Bone marrow (tissue), 2 donors: ENCODE data around the gene ANKRD55.
A peak's percentile ranks its signal among the peaks of the same experiment; 100 is the strongest.
"Not testable (repeated sequence)": the region's sequence is repeated elsewhere in the genome, so short reads cannot be mapped to it uniquely, and the experiment has no call there.

Experiments used
- DNase-seq, 2 donors: peaks; one replicate each; lab custom pipeline; 2025; lab: John Stamatoyannopoulos, UW

The ANKRD55 gene

GRCh38 chr5:56233230-56233629, at the start of gene ANKRD55:
TSS of gene ANKRD55 (minus strand) at chr5:56233330. CDS start at chr5:56232913, 417 bp downstream.
- no peak for DNase-seq

- DNase-seq = no peak
Observed at GRCh38 chr5:56282216-56282615, 49.1 kb upstream of the ANKRD55 start.

GRCh38 chr5:56281489-56282165, 48.5 kb upstream of the ANKRD55 start:
- DNase-seq = no peak

- DNase-seq = no peak
Observed at GRCh38 chr5:56279979-56280378, 46.8 kb upstream of the ANKRD55 start.

- DNase-seq = no peak
Observed at GRCh38 chr5:56279291-56279690, 46.2 kb upstream of the ANKRD55 start.

GRCh38 chr5:56278335-56278753, 45.2 kb upstream of the ANKRD55 start:
- DNase-seq = no peak

- DNase-seq = no peak
Observed at GRCh38 chr5:56277573-56277972, 44.4 kb upstream of the ANKRD55 start.

- no peak for DNase-seq
Observed at GRCh38 chr5:56273376-56273955, 40.3 kb upstream of the ANKRD55 start.

- no peak for DNase-seq
Observed at GRCh38 chr5:56272765-56273164, 39.6 kb upstream of the ANKRD55 start.

- DNase-seq = peak; percentile 28 to 60
Observed at GRCh38 chr5:56270568-56271392, 37.6 kb upstream of the ANKRD55 start.

- DNase-seq = no peak
Observed at GRCh38 chr5:56270058-56270457, 36.9 kb upstream of the ANKRD55 start.

- peak in 1 of 2 donors; percentile 65 for DNase-seq
Observed at GRCh38 chr5:56269216-56269927, 36.2 kb upstream of the ANKRD55 start.

- not testable (repeated sequence) for DNase-seq
Observed at GRCh38 chr5:56268707-56269106, 35.6 kb upstream of the ANKRD55 start.

- DNase-seq = no peak
Observed at GRCh38 chr5:56267856-56268255, 34.7 kb upstream of the ANKRD55 start.

GRCh38 chr5:56264417-56265025, 31.4 kb upstream of the ANKRD55 start:
- DNase-seq = peak in 1 of 2 donors; percentile 20

GRCh38 chr5:56262279-56262678, 29.1 kb upstream of the ANKRD55 start:
- DNase-seq = no peak

GRCh38 chr5:56259002-56259511, 25.9 kb upstream of the ANKRD55 start:
- peak in 1 of 2 donors; percentile 81 for DNase-seq

GRCh38 chr5:56257763-56258529, 24.8 kb upstream of the ANKRD55 start:
- not testable (repeated sequence) for DNase-seq

- no peak for DNase-seq
Observed at GRCh38 chr5:56257010-56257409, 23.9 kb upstream of the ANKRD55 start.

- DNase-seq = no peak
Observed at GRCh38 chr5:56255502-56255901, 22.4 kb upstream of the ANKRD55 start.

- no peak for DNase-seq
Observed at GRCh38 chr5:56253924-56254323, 20.8 kb upstream of the ANKRD55 start.
